Esophagus muscularis mucosa (tissue), 4 donors: ENCODE data around the gene VDR. TPM values are rescaled to one million over a fixed set of nuclear protein-coding genes. Genes with fewer than 3 reads are reported as not detected.

Source experiments
- DNase-seq: peaks from one replicate; pipeline ENCODE4 v3.0.0-alpha.2; 2017; ENCODE audit errors: extremely low spot score
- H3K27ac ChIP-seq, 4 donors: fragments of 200-600 bp; sonication (generic); replicated peaks in 1 of 4; 1 replicate in 3 of 4; 2 replicates in 1 of 4; pipeline ENCODE4 v1.5.1; 2016 to 2019; ENCODE audit warnings: mild to moderate bottlenecking in 1 of 4
- H3K27me3 ChIP-seq, 4 donors: fragments of 200-600 bp; sonication (generic); one replicate each; pipeline versions ENCODE4 v1.5.1 to v1.6.0; 2016 to 2019
- H3K36me3 ChIP-seq, 4 donors: fragments of 200-600 bp; sonication (generic); one replicate each; pipeline ENCODE4 v1.5.1; 2016 to 2019
- H3K4me1 ChIP-seq, 4 donors: fragments of 200-600 bp; sonication (generic); one replicate each; pipeline ENCODE4 v1.5.1; 2016 to 2019
- H3K4me3 ChIP-seq, 4 donors: fragments of 200-600 bp; sonication (generic); 1 replicate in 2 of 4; 2 replicates in 2 of 4; pipeline ENCODE4 v1.5.1; 2016 to 2019; ENCODE audit warnings: mild to moderate bottlenecking in 4 of 4, moderate library complexity in 1 of 4
- H3K9me3 ChIP-seq, 4 donors: fragments of 200-600 bp; sonication (generic); 1 replicate in 3 of 4; 2 replicates in 1 of 4; pipeline ENCODE4 v1.5.1; 2016 to 2019
- CTCF ChIP-seq, 3 experiments: fragments of 200-600 bp in 2 of 3; fragments of 450-650 bp in 1 of 3; sonication (generic) in 2 of 3; IDR thresholded peaks; one replicate each; pipeline ENCODE4 v1.5.1; 2017 to 2019; ENCODE audit warnings: antibody characterized with exemption in 3 of 3, mild to moderate bottlenecking in 2 of 3, moderate library complexity in 1 of 3
- EP300 ChIP-seq: sonication (generic); formaldehyde crosslinking; IDR thresholded peaks from one replicate; pipeline ENCODE4 v1.6.1; 2017; ENCODE audit warnings: antibody characterized with exemption
- POLR2A ChIP-seq: fragments of 450-650 bp; IDR thresholded peaks from one replicate; pipeline ENCODE4 v1.6.1; 2017; ENCODE audit warnings: antibody characterized with exemption, moderate library complexity, mild to moderate bottlenecking, low read depth
- POLR2AphosphoS5 ChIP-seq, 2 donors: sonication (generic); formaldehyde crosslinking; IDR thresholded peaks; one replicate each; pipeline ENCODE4 v1.6.1; 2017; ENCODE audit warnings: antibody characterized with exemption in 2 of 2
- WGBS: methylation state at CpG from one replicate; pipeline ENCODE4 v1.1.5; 2018; 5-methylcytosine and 5-hydroxymethylcytosine counted together
- intact Hi-C: fragments of 100-400 bp; cut with DNase I; formaldehyde crosslinking; loops from one replicate; pipeline ENCODE4 v1.15.1; 2023
- total RNA-seq, 4 donors: library from RNA; depleted of rRNA; stranded (reverse); fragments of >200 nt; gene quantifications; one replicate each; pipeline versions ENCODE4 v1.1.0 to v1.2.1, GENCODE V29; 2016

Gene VDR
- total RNA-seq, 4 donors from 2014 or later, result 0.42 to 2.8 (median 2.1) TPM

GRCh38 chr12:47935184-47935583 lies 30.4 kb upstream of the VDR start:
- 26% methylated on average over 9 of the region's 9 CpGs for WGBS
- H3K4me1 ChIP-seq, result peaks cover 0 to 7% (median 5%) of the 10 kb centered on the region in 4 donors
- H3K4me3 ChIP-seq, result no peak overlapping the region
- H3K27ac ChIP-seq, result no peak overlapping the region
- intact Hi-C loops, result no loop called here
- DNase-seq, result no peak
- H3K9me3 ChIP-seq, result no peaks in the 10 kb centered on the region
- no peaks in the 10 kb centered on the region for H3K27me3 ChIP-seq
- no peaks in the 10 kb centered on the region for H3K36me3 ChIP-seq
- no peak for TF ChIP-seq CTCF (IDR thresholded peaks at IDR 0.05)
- TF ChIP-seq EP300, result no peak
- TF ChIP-seq POLR2AphosphoS5 (IDR thresholded peaks at IDR 0.05), result no peak
- TF ChIP-seq POLR2A, result no peak

- Histone ChIP-seq H3K36me3 (no peaks in the 10 kb centered on the region), H3K4me1 (peaks cover 0 to 7% (median 5%) of the 10 kb centered on the region in 4 donors), H3K9me3 (no peaks in the 10 kb centered on the region), H3K27me3 (no peaks in the 10 kb centered on the region), H3K4me3 (no peak overlapping the region), H3K27ac (no peak overlapping the region)
- intact Hi-C loops, result no loop called here
- DNase-seq, result no peak
- WGBS, result 90% methylated on average over 1 of the region's 1 CpG
- TF ChIP-seq POLR2AphosphoS5 (IDR thresholded peaks at IDR 0.05) (no peak), POLR2A (no peak), CTCF (IDR thresholded peaks at IDR 0.05) (no peak), EP300 (no peak)
Observed at GRCh38 chr12:47931187-47931586, 26.4 kb upstream of the VDR start.

- Histone ChIP-seq H3K4me3 (no peak overlapping the region), H3K4me1 (peaks cover 0 to 7% (median 5%) of the 10 kb centered on the region in 4 donors), H3K27ac (no peak overlapping the region), H3K9me3 (no peaks in the 10 kb centered on the region), H3K36me3 (no peaks in the 10 kb centered on the region), H3K27me3 (no peaks in the 10 kb centered on the region)
- whole genome bisulfite sequencing, result 93% methylated on average over 5 of the region's 5 CpGs
- DNase-seq, result no peak
- intact Hi-C loops, result no loop called here
- TF ChIP-seq POLR2AphosphoS5 (IDR thresholded peaks at IDR 0.05) (no peak), CTCF (IDR thresholded peaks at IDR 0.05) (no peak), EP300 (no peak), POLR2A (no peak)
Observed at GRCh38 chr12:47930634-47931033, 25.8 kb upstream of the VDR start.

GRCh38 chr12:47927346-47927745 lies 22.6 kb upstream of the VDR start:
- no peaks in the 10 kb centered on the region for H3K36me3 ChIP-seq
- DNase-seq, result no peak
- WGBS, result 80% methylated on average over 3 of the region's 3 CpGs
- H3K9me3 ChIP-seq, result no peaks in the 10 kb centered on the region
- intact Hi-C loops, result no loop called here
- no peaks in the 10 kb centered on the region for H3K4me1 ChIP-seq
- no peak overlapping the region for H3K27ac ChIP-seq
- no peak overlapping the region for H3K4me3 ChIP-seq
- H3K27me3 ChIP-seq, result no peaks in the 10 kb centered on the region
- no peak for TF ChIP-seq EP300
- no peak for TF ChIP-seq POLR2AphosphoS5 (IDR thresholded peaks at IDR 0.05)
- TF ChIP-seq CTCF (IDR thresholded peaks at IDR 0.05), result no peak
- no peak for TF ChIP-seq POLR2A

- H3K4me1 ChIP-seq, result no peaks in the 10 kb centered on the region
- no peaks in the 10 kb centered on the region for H3K9me3 ChIP-seq
- H3K36me3 ChIP-seq, result no peaks in the 10 kb centered on the region
- TF ChIP-seq CTCF (IDR thresholded peaks at IDR 0.05) (no peak), POLR2AphosphoS5 (IDR thresholded peaks at IDR 0.05) (no peak), EP300 (no peak), POLR2A (no peak)
- intact Hi-C loops, result no loop called here
- WGBS, result 74% methylated on average over 1 of the region's 1 CpG
- peaks cover 0 to 5% (median 0%) of the 10 kb centered on the region in 4 donors for H3K27me3 ChIP-seq
- no peak overlapping the region for H3K4me3 ChIP-seq
- no peak overlapping the region for H3K27ac ChIP-seq
- DNase-seq, result no peak
Observed at GRCh38 chr12:47921907-47922306, 17.1 kb upstream of the VDR start.
